Uterus (tissue), 2 donors: ENCODE results near the gene SMIM28.
"Not testable (repeated sequence)": the region's sequence is repeated elsewhere in the genome, so short reads cannot be mapped to it uniquely, and the experiment has no call there.

Experiments used
- CTCF ChIP-seq, 4 experiments: fragments of 200-600 bp in 2 of 4; fragments of 450-650 bp in 2 of 4; sonication (generic) in 2 of 4; IDR thresholded peaks; one replicate each; pipeline ENCODE4 v1.5.1; 2016 to 2019; ENCODE audit warnings: antibody characterized with exemption in 4 of 4, mild to moderate bottlenecking in 2 of 4, moderate library complexity in 1 of 4
- POLR2A ChIP-seq, 2 donors: fragments of 450-650 bp; IDR thresholded peaks; one replicate each; pipeline ENCODE4 v1.6.1; 2016; ENCODE audit warnings: antibody characterized with exemption in 2 of 2, mild to moderate bottlenecking in 1 of 2, moderate library complexity in 1 of 2

GRCh38 chr6:138425256-138425655, 47.6 kb downstream of the SMIM28 start:
- TF ChIP-seq CTCF, POLR2A (IDR thresholded peaks at IDR 0.05): not testable (repeated sequence)
